ENCODE data around the gene PEAK3.
A peak's percentile ranks its signal among the peaks of the same experiment; 100 is the strongest.

DNA sequence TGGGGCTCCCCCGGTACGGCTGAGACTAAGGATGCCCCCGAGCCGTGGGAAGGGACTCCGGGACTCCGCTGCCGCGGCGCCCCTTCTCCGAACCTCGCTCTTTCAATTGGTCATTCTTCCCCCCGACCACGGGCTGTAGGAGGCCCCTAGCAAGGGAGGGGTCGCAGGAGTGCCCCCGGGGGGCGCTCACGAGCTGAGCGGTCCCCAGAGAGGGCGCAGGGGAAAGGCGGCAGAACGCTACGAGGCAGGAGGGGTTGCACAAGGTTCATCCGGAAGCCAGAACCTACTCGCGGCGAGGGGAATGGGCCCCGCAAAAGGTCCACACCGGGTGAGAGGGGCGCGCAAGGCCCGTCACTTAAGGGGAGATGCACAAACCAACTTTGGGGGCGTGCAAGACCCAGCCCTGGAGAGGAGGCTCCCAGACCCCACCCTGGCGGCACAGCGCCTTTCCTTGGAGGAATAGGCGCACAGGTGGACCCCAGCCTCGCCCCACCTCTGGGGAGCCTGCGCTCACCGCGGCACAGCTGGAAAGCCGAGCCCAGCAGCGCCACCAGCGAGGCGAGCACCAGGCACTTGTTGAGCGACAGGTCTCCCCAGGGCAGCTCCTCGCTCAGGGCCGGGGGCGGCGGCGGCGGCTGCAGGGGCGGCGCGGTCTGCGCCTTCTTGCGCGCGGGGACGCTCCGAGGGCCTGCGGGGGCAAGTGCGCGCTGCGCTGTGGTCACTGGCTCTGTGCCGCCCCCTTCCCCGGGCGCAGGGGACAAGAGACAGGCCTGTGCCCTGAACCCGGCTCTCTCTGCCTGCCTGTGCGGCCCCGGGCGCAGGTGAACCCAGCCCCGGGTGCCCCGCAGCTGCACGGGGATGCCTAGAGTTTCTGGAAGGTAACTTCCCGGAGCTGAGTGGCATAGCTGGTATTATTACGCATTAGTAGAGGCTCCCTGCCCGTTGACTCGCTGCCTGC is 28.6 kb downstream of the PEAK3 start:
- TF ChIP-seq NRF1 (IDR thresholded peaks at IDR 0.05; ENCODE audit: low read depth, low read length), result no peak
- TF ChIP-seq, protein P1, sequence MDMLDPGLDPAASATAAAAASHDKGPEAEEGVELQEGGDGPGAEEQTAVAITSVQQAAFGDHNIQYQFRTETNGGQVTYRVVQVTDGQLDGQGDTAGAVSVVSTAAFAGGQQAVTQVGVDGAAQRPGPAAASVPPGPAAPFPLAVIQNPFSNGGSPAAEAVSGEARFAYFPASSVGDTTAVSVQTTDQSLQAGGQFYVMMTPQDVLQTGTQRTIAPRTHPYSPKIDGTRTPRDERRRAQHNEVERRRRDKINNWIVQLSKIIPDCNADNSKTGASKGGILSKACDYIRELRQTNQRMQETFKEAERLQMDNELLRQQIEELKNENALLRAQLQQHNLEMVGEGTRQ (IDR thresholded peaks at IDR 0.05; ENCODE audit: borderline replicate concordance, low read depth, low read length), result no peak
- TF ChIP-seq, protein P2, sequence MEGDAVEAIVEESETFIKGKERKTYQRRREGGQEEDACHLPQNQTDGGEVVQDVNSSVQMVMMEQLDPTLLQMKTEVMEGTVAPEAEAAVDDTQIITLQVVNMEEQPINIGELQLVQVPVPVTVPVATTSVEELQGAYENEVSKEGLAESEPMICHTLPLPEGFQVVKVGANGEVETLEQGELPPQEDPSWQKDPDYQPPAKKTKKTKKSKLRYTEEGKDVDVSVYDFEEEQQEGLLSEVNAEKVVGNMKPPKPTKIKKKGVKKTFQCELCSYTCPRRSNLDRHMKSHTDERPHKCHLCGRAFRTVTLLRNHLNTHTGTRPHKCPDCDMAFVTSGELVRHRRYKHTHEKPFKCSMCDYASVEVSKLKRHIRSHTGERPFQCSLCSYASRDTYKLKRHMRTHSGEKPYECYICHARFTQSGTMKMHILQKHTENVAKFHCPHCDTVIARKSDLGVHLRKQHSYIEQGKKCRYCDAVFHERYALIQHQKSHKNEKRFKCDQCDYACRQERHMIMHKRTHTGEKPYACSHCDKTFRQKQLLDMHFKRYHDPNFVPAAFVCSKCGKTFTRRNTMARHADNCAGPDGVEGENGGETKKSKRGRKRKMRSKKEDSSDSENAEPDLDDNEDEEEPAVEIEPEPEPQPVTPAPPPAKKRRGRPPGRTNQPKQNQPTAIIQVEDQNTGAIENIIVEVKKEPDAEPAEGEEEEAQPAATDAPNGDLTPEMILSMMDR (IDR thresholded peaks at IDR 0.05), result peak; percentile 39
- no peak for TF ChIP-seq POLR2AphosphoS5 (IDR thresholded peaks at IDR 0.05; ENCODE audit: low read depth, low read length)
- TF ChIP-seq RAD21 (IDR thresholded peaks at IDR 0.05; ENCODE audit: low read length), result no peak
- no peak for TF ChIP-seq EP300 (IDR thresholded peaks at IDR 0.05; ENCODE audit: borderline replicate concordance in 1 of 2, low read depth in 1 of 2, low read length in 1 of 2)
- TF ChIP-seq MEF2A (IDR thresholded peaks at IDR 0.05; ENCODE audit: borderline replicate concordance, low read depth), result no peak
- no peak for TF ChIP-seq FOXJ3 (CRISPR knock-in tag; IDR thresholded peaks at IDR 0.05)

All from SK-N-SH (cell line).